Activated naive CD8-positive, alpha-beta T cell (primary cell): Measurements from ENCODE around the gene LRRC47.
"Not testable (repeated sequence)": the region's sequence is repeated elsewhere in the genome, so short reads cannot be mapped to it uniquely, and the experiment has no call there.

ENCODE experiments used
- H3K27ac Mint-ChIP-seq: one replicate; pipeline ENCODE4 v1.8.0; 2021; ENCODE audit warnings: mixed read lengths
- H3K27me3 Mint-ChIP-seq: one replicate; pipeline ENCODE4 v1.8.0; 2021; ENCODE audit warnings: mixed read lengths
- H3K36me3 Mint-ChIP-seq: one replicate; pipeline ENCODE4 v1.8.0; 2021; ENCODE audit warnings: mixed read lengths
- H3K4me1 Mint-ChIP-seq: one replicate; pipeline ENCODE4 v1.8.0; 2021; ENCODE audit warnings: low read depth, mixed read lengths
- H3K4me3 Mint-ChIP-seq: one replicate; pipeline ENCODE4 v1.8.0; 2021; ENCODE audit warnings: mild to moderate bottlenecking, mixed read lengths
- H3K9me3 Mint-ChIP-seq: one replicate; pipeline ENCODE4 v1.8.0; 2021; ENCODE audit warnings: low read depth, mixed read lengths

Gene LRRC47

DNA sequence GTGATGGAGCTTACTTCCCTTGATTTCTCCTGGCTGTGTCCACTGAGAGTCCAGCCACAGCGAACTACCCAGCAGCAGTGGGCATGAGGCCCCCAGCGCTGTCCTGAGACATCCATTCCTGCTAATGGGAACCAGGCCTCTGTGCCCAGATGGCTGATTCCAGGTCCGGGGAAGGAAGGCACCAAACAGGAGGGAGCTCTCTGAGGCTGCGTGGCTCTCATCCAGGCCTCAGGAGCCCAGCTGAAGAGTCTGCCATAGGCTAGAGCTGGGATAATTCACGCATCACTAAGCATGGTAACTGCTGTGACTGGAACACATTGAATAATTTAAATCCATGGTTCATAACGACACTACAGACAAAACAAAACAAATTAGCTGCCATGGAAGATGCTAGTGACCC, 24.7 kb upstream of the LRRC47 start:
- H3K27ac Mint-ChIP-seq, result no peak overlapping the region
- no peaks in the 10 kb centered on the region for H3K27me3 Mint-ChIP-seq
- H3K9me3 Mint-ChIP-seq, result no peaks in the 10 kb centered on the region
- H3K4me1 Mint-ChIP-seq, result no peaks in the 10 kb centered on the region
- H3K36me3 Mint-ChIP-seq, result peaks cover 1% of the 10 kb centered on the region
- no peak overlapping the region for H3K4me3 Mint-ChIP-seq

DNA sequence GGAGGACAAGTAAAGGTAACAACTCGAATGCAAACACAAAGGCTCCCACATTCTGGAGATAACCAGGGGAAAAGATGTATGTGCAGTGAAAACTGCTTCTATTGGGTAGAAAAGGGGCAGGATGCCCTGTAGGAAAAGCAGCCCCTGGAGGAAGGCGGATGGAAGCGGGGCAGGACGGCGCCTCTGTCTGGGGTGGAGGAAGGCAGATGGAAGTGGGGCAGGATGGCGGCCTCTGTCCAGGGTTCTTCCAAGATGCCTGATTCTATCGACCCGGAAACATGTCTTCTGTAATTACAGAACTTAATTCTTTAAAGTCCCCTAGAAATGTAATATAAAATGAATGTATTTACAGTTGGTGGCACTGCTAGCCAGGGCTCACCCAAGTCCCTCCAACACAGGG, 24.0 kb upstream of the LRRC47 start:
- Mint-ChIP-seq H3K4me1 (no peaks in the 10 kb centered on the region), H3K9me3 (no peaks in the 10 kb centered on the region), H3K36me3 (peaks cover 3% of the 10 kb centered on the region), H3K4me3 (no peak overlapping the region), H3K27ac (no peak overlapping the region), H3K27me3 (no peaks in the 10 kb centered on the region)

DNA sequence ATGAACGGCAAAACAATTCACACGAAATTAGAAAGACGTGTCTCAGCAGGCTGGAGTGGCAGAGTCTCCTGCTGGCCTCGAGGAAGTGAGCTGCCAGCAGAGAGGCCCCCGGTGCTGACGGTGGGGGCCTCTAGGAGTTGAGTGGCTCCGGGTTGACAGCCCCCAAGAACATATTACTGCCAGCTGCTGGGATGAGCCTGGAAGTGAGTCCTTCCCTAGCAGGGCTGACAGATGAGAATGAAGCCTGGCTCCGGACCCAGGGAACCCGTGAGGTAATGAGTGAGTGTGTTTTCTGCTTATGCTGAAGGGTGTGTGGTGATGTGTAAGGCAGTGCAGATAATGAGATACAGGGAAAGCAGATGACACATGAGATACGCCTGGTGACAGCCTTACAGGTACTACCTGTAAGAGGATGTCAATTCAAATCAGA, 23.5 kb upstream of the LRRC47 start:
- Mint-ChIP-seq H3K4me3 (no peak overlapping the region), H3K4me1 (no peaks in the 10 kb centered on the region), H3K27ac (no peak overlapping the region), H3K36me3 (peaks cover 6% of the 10 kb centered on the region), H3K9me3 (no peaks in the 10 kb centered on the region), H3K27me3 (no peaks in the 10 kb centered on the region)

DNA sequence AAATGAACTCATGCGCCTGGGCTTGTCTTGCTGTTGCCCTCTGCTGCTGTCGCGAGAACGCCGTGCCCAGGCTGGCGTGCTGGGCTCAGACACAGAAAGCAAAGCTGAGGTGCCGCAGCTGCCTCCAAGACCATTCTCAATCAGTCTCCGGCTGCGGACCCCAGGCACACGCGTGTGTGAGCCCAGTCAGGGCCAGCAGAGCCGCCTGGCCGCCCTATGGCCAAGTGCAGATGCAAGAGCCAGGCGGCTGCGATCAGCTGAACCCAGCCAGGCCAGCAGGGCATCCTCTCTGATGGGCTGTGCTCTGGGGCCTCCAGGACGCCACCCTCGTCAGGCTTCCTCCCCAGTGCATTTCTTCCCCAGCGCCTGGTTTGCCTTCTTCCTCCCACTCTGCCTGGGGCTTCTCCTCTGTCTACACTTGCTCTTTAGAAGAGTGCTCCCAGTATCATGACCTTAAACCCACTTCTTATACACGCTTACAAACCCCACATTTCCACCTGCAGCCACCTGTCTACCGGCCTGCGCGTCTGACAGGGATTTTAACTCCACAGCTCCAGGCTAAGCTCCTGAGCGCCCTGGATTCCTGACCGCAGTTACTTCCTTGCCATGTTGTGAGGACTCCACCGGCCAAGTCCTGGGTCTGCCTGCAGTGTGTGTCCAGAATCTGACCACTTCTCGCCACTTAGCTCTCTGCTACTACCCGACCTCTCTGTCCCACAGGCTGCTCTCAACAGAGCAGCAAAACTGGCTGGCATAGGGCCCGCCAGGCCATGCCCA, 21.7 kb upstream of the LRRC47 start:
- Mint-ChIP-seq H3K27ac (no peak overlapping the region), H3K27me3 (no peaks in the 10 kb centered on the region), H3K4me3 (no peak overlapping the region), H3K9me3 (no peaks in the 10 kb centered on the region), H3K4me1 (no peaks in the 10 kb centered on the region), H3K36me3 (peaks cover 7% of the 10 kb centered on the region)

- Mint-ChIP-seq H3K9me3 (no peaks in the 10 kb centered on the region), H3K4me1 (no peaks in the 10 kb centered on the region), H3K27ac (no peak overlapping the region), H3K4me3 (no peak overlapping the region), H3K27me3 (no peaks in the 10 kb centered on the region), H3K36me3 (peaks cover 7% of the 10 kb centered on the region)
Measured at GRCh38 chr1:3817138-3817740, 20.9 kb upstream of the LRRC47 start.

DNA sequence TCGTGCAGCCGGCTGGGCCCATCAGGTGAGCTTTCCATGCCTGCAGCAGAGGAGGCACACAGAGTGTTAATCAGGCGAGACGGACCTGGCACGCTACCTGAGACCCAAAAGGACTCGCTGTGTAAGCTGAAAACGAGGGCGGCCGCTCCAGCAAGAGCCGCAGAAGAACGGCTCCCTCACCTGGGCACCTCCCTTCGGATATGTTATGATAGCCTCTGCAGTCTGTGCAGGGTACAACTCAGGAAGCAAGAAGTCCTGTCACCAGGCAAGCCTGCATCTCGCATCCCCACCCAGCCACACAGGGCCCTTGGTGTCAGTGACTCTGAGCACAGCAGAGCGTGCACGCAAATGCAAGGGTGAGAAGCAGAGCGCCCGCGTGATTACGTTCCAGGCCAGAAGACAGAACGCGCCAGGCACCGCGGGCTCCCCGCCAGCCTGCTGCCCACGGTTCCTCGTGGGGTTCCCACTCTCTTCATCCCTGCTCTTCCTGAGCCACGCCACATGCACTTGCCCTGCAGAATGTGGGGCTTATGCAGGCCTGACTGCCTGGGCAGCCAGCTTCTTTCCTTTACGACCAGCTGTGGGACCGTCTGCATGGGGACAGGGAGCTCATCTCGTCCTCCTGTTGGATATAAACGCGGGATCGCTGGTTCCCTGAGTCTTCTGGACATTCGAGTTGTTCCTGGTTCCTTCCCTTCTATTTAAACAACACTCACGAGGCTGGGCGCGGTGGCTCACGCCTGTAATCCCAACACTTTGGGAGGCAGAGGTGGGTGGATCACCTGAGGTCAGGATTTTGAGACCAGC, 20.2 kb upstream of the LRRC47 start:
- Mint-ChIP-seq H3K27ac (no peak overlapping the region), H3K9me3 (no peaks in the 10 kb centered on the region), H3K4me3 (no peak overlapping the region), H3K4me1 (no peaks in the 10 kb centered on the region), H3K36me3 (peaks cover 7% of the 10 kb centered on the region), H3K27me3 (no peaks in the 10 kb centered on the region)

DNA sequence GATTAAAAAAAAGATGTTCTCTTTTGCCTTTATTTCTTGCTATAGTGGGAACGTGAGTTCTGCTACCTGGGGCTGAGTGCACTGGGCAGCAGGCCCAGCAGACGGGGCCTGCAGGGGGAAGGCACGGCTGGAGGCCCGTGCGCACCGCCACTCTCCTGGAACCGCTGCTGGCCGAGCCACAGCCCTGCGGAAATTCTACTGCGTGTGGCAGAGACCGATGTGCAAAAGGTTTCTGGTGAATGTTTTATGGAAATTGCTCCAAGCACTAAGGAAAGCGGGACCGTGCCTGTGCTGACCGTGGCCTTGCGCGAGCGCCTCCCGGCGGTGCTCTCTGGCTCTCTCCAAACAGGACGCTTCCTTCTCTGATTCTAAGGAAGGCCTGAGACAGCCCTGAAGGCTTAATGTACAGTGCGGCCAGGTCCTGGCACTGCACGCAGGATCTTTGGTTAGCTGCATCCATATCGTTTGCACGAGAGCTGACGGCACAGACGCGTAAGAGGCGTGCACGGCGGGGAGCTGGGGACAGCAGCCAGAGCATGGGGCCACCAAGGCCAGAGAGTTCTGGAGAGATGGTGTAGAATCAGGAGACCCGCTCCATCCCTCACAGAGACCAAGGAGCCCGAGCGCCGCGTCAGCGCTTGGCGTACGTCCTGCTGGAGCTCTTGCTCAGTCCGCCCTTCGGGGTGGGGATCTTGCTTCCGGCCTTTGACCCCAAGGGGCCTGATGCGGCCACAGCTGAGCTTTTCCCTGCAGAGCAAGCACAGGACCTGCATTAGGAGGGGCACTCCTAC, 18.7 kb upstream of the LRRC47 start:
- Mint-ChIP-seq H3K9me3 (no peaks in the 10 kb centered on the region), H3K27me3 (no peaks in the 10 kb centered on the region), H3K27ac (no peak overlapping the region), H3K4me1 (no peaks in the 10 kb centered on the region), H3K4me3 (no peak overlapping the region), H3K36me3 (peaks cover 7% of the 10 kb centered on the region)

DNA sequence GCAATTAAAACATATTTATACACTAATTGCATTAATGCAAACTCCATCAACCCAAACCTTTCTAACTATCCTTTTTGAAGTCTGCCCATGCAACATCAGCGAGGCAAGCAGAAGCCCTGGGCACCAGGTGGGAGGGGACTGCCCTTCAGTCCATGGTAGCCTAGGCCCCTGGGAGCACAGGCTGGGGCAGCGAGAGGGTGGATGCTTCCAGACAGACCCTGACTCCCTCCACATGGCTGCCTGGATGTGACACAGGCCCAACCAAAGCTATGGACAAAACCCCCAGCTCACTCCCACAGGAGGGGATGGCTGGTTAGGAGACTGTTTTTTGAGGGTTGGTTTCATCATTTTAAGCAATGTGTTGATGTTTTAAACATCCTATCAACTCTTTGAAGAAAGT, 17.8 kb upstream of the LRRC47 start:
- H3K36me3 Mint-ChIP-seq, result peaks cover 7% of the 10 kb centered on the region
- H3K9me3 Mint-ChIP-seq, result no peaks in the 10 kb centered on the region
- no peaks in the 10 kb centered on the region for H3K27me3 Mint-ChIP-seq
- no peak overlapping the region for H3K27ac Mint-ChIP-seq
- no peak overlapping the region for H3K4me3 Mint-ChIP-seq
- H3K4me1 Mint-ChIP-seq, result no peaks in the 10 kb centered on the region

GRCh38 chr1:3811595-3811911, 15.3 kb upstream of the LRRC47 start:
- peaks cover 7% of the 10 kb centered on the region for H3K36me3 Mint-ChIP-seq
- H3K4me3 Mint-ChIP-seq, result no peak overlapping the region
- H3K27me3 Mint-ChIP-seq, result peaks cover 2% of the 10 kb centered on the region
- H3K27ac Mint-ChIP-seq, result no peak overlapping the region
- H3K9me3 Mint-ChIP-seq, result no peaks in the 10 kb centered on the region
- H3K4me1 Mint-ChIP-seq, result no peaks in the 10 kb centered on the region

- not testable (repeated sequence) for H3K9me3 Mint-ChIP-seq, H3K27ac Mint-ChIP-seq, H3K4me3 Mint-ChIP-seq
Measured at GRCh38 chr1:3810149-3810761, 14.0 kb upstream of the LRRC47 start.

GRCh38 chr1:3809680-3810079, 13.4 kb upstream of the LRRC47 start:
- Mint-ChIP-seq H3K9me3 (no peaks in the 10 kb centered on the region), H3K27me3 (peaks cover 3% of the 10 kb centered on the region), H3K27ac (no peak overlapping the region), H3K4me3 (no peak overlapping the region), H3K4me1 (no peaks in the 10 kb centered on the region), H3K36me3 (peaks cover under 1% of the 10 kb centered on the region)

More at GRCh38 chr1:3810149-3810761, 14.0 kb upstream of the LRRC47 start:
- not testable (repeated sequence) for H3K27me3 Mint-ChIP-seq, H3K36me3 Mint-ChIP-seq, H3K4me1 Mint-ChIP-seq

- Mint-ChIP-seq H3K4me1 (no peaks in the 10 kb centered on the region), H3K27me3 (peaks cover 6% of the 10 kb centered on the region), H3K4me3 (no peak overlapping the region), H3K9me3 (no peaks in the 10 kb centered on the region), H3K36me3 (no peaks in the 10 kb centered on the region), H3K27ac (no peak overlapping the region)
Measured at GRCh38 chr1:3807769-3808168, 11.5 kb upstream of the LRRC47 start.

DNA sequence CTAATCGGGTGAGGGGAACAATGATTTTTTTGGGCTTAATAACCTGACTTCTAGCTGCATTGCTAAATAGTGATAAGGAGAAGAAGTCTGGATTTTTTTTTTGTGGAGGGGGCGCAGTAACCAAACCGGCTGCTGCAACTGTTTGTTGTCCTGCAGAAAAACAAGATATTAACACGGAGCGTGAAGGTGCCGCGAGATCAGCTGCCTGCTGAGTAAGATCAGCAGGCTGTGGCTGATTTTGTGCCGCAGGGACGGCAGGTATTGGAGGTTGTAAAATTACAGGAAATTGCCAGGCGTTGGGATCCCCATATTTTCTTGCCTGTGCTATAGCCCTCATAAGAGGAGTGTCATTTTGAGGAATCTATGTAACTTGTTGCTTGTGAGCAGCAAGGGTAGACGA, 8.7 kb upstream of the LRRC47 start:
- H3K27ac Mint-ChIP-seq, result no peak overlapping the region
- peaks cover 5% of the 10 kb centered on the region for H3K4me1 Mint-ChIP-seq
- H3K36me3 Mint-ChIP-seq, result no peaks in the 10 kb centered on the region
- peaks cover 22% of the 10 kb centered on the region for H3K27me3 Mint-ChIP-seq
- H3K9me3 Mint-ChIP-seq, result no peaks in the 10 kb centered on the region
- H3K4me3 Mint-ChIP-seq, result no peak overlapping the region

DNA sequence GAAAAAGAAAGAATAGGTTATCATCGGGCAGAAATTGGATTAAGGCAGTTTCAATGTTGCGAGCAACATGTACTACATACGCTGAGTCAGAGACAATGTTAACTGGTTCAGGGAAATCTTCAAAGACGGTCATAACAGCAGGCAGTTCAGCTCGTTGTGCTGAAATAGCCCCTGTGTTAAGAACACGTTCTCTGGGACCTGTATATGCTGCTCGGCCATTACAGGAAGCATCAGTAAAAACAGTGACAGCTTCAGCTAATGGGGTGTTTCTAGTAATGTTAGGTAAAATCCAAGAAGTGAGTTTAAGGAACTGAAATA, 8.3 kb upstream of the LRRC47 start:
- not testable (repeated sequence) for H3K4me3 Mint-ChIP-seq, H3K9me3 Mint-ChIP-seq, H3K27ac Mint-ChIP-seq, H3K4me1 Mint-ChIP-seq, H3K36me3 Mint-ChIP-seq
- H3K27me3 Mint-ChIP-seq, result peaks cover 25% of the 10 kb centered on the region
